ENCODE data around the gene ZNF319. TPM values are rescaled to one million over a fixed set of nuclear protein-coding genes. Genes with fewer than 3 reads are reported as not detected.

The ZNF319 gene
- total RNA-seq, 2 donors from 2014 or later: 3.3 to 4.7 TPM

GRCh38 chr16:58043571-58044155, 43.2 kb upstream of the ZNF319 start:
- WGBS, 2 donors: 80 to 90% methylated on average over 2 to 7 of the region's 7 CpGs
- intact Hi-C loops (cut with DNase I): no loop called here
- H3K4me3 ChIP-seq: no peak overlapping the region
- H3K9me3 ChIP-seq: no peaks in the 10 kb centered on the region
- peaks cover 19% of the 10 kb centered on the region for H3K4me1 ChIP-seq
- peak overlapping the region in 1 of 4 donors; percentile 37 for H3K27ac ChIP-seq
- H3K27me3 ChIP-seq: no peaks in the 10 kb centered on the region
- no peak for ATAC-seq
- DNase-seq: no peak
- TF ChIP-seq POLR2A (IDR thresholded peaks at IDR 0.05) (no peak), CTCF (IDR thresholded peaks at IDR 0.05) (no peak)
- peaks cover 0 to 9% of the 10 kb centered on the region in 2 donors for H3K36me3 ChIP-seq (replicated peaks in 1 of 2; ENCODE audit: insufficient read depth in 1 of 2, low read depth in 2 of 2)

GRCh38 chr16:58042886-58043515, 42.5 kb upstream of the ZNF319 start:
- Histone ChIP-seq H3K36me3 (replicated peaks in 1 of 2; ENCODE audit: insufficient read depth in 1 of 2, low read depth in 2 of 2) (peaks cover 0 to 9% of the 10 kb centered on the region in 2 donors), H3K27me3 (no peaks in the 10 kb centered on the region), H3K9me3 (no peaks in the 10 kb centered on the region), H3K27ac (no peak overlapping the region), H3K4me3 (no peak overlapping the region), H3K4me1 (peaks cover 19% of the 10 kb centered on the region)
- DNase-seq (no peak), ATAC-seq (no peak)
- WGBS, 2 donors: 80 to 94% methylated on average over 1 to 16 of the region's 16 CpGs
- intact Hi-C loops (cut with DNase I): no loop called here
- TF ChIP-seq CTCF (IDR thresholded peaks at IDR 0.05): no peak

GRCh38 chr16:58042001-58042885, 41.8 kb upstream of the ZNF319 start:
- TF ChIP-seq CTCF (IDR thresholded peaks at IDR 0.05) (no peak), POLR2A (IDR thresholded peaks at IDR 0.05) (no peak)
- ATAC-seq: no peak
- no peak for DNase-seq
- Histone ChIP-seq H3K27ac (no peak overlapping the region), H3K4me3 (no peak overlapping the region), H3K27me3 (no peaks in the 10 kb centered on the region), H3K36me3 (replicated peaks in 1 of 2; ENCODE audit: insufficient read depth in 1 of 2, low read depth in 2 of 2) (peaks cover 0 to 9% of the 10 kb centered on the region in 2 donors), H3K9me3 (no peaks in the 10 kb centered on the region), H3K4me1 (peaks cover 19% of the 10 kb centered on the region)
- intact Hi-C loops (cut with DNase I): no loop called here
- 93 to 97% methylated on average over 20 to 21 of the region's 22 CpGs for WGBS, 2 donors

GRCh38 chr16:58041628-58041955, 41.1 kb upstream of the ZNF319 start:
- TF ChIP-seq CTCF (IDR thresholded peaks at IDR 0.05) (no peak), POLR2A (IDR thresholded peaks at IDR 0.05) (no peak)
- Histone ChIP-seq H3K36me3 (replicated peaks in 1 of 2; ENCODE audit: insufficient read depth in 1 of 2, low read depth in 2 of 2) (peaks cover 0 to 9% of the 10 kb centered on the region in 2 donors), H3K4me3 (no peak overlapping the region), H3K27me3 (no peaks in the 10 kb centered on the region), H3K9me3 (no peaks in the 10 kb centered on the region), H3K4me1 (peaks cover 20% of the 10 kb centered on the region), H3K27ac (no peak overlapping the region)
- intact Hi-C loops (cut with DNase I): no loop called here
- 70 to 80% methylated on average over 1 to 2 of the region's 18 CpGs for WGBS, 2 donors
- no peak for ATAC-seq
- DNase-seq: no peak
